Central memory CD8-positive, alpha-beta T cell (primary cell): ENCODE measurements around the gene PLCB1.
"Not testable (repeated sequence)": the region's sequence is repeated elsewhere in the genome, so short reads cannot be mapped to it uniquely, and the experiment has no call there.

Experiments used
- ATAC-seq: fragments of 150-1000 bp; cut with Tn5 transposase; replicated peaks from 2 replicates; pipeline ENCODE4 v1.10.0; 2022; ENCODE audit warnings: mild to moderate bottlenecking, moderate FRiP score, moderate number of reproducible peaks; ENCODE audit not compliant: poor library complexity, severe bottlenecking; ENCODE audit errors: extremely low read depth
- DNase-seq, 2 donors: peaks; one replicate each; pipeline ENCODE4 v3.0.0; 2021; ENCODE audit warnings: low spot score in 2 of 2
- H3K27ac Mint-ChIP-seq: one replicate; pipeline ENCODE4 v1.8.0; 2022; ENCODE audit warnings: low read depth, mild to moderate bottlenecking, moderate library complexity, mixed read lengths
- H3K27me3 Mint-ChIP-seq: one replicate; pipeline ENCODE4 v1.8.0; 2022; ENCODE audit warnings: mixed read lengths
- H3K36me3 Mint-ChIP-seq: one replicate; pipeline ENCODE4 v1.8.0; 2022; ENCODE audit warnings: mild to moderate bottlenecking, moderate library complexity, mixed read lengths; ENCODE audit not compliant: insufficient read depth
- H3K4me1 Mint-ChIP-seq: one replicate; pipeline ENCODE4 v1.8.0; 2022; ENCODE audit warnings: mixed read lengths
- H3K4me3 Mint-ChIP-seq: one replicate; pipeline ENCODE4 v1.8.0; 2022; ENCODE audit warnings: mild to moderate bottlenecking, moderate library complexity, mixed read lengths
- H3K9me3 Mint-ChIP-seq: one replicate; pipeline ENCODE4 v1.8.0; 2022; ENCODE audit warnings: mixed read lengths

PLCB1 gene

DNA sequence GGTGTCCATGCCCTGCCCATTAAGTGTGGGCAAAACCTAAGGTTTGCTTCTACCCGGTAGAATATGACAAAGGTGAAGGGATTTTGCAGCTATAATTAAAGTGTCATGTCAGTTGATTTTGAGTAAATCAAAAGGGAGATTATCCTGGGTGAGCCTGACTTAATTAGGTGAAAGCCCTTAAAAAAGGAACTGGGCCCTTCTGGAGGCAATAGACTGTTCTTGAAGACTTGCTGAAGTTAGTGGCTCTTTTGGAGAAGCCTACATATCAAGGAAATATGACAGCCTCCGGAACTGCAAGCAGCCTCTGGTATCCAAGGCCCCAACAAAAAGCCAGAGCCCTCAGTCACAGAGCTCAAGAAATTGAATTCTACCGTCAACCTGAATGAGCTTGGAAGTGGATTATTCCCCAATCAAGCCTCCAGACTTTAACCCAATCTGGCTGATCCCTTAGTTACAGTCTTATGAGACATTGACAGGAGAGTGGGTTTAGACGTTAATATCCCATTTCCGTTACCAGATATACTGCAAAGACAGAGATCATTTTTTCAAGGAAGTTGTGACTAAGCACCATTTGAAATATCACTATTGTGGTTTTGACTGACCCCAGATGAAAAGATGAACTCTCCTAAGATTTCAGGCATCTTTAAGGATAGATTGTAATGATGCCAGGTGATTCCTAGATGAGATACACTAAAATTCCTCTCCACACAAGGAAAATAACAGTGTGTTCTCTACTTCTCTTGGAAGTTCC lies 303.4 kb downstream of the PLCB1 start:
- H3K4me3 Mint-ChIP-seq: no peak overlapping the region
- no peaks in the 10 kb centered on the region for H3K36me3 Mint-ChIP-seq
- no peaks in the 10 kb centered on the region for H3K27me3 Mint-ChIP-seq
- H3K4me1 Mint-ChIP-seq: no peaks in the 10 kb centered on the region
- H3K27ac Mint-ChIP-seq: no peak overlapping the region
- ATAC-seq (no peak), DNase-seq (no peak)
- no peaks in the 10 kb centered on the region for H3K9me3 Mint-ChIP-seq

- not testable (repeated sequence) for ATAC-seq, H3K27me3 Mint-ChIP-seq, H3K4me1 Mint-ChIP-seq, H3K36me3 Mint-ChIP-seq, DNase-seq, H3K27ac Mint-ChIP-seq, H3K9me3 Mint-ChIP-seq, H3K4me3 Mint-ChIP-seq
Observed at GRCh38 chr20:8436938-8437337, 304.9 kb downstream of the PLCB1 start.

GRCh38 chr20:8438748-8439147 lies 306.7 kb downstream of the PLCB1 start:
- Mint-ChIP-seq H3K27ac (no peak overlapping the region), H3K4me3 (no peak overlapping the region), H3K36me3 (no peaks in the 10 kb centered on the region), H3K4me1 (no peaks in the 10 kb centered on the region), H3K27me3 (no peaks in the 10 kb centered on the region), H3K9me3 (no peaks in the 10 kb centered on the region)
- ATAC-seq (no peak), DNase-seq (no peak)

DNA sequence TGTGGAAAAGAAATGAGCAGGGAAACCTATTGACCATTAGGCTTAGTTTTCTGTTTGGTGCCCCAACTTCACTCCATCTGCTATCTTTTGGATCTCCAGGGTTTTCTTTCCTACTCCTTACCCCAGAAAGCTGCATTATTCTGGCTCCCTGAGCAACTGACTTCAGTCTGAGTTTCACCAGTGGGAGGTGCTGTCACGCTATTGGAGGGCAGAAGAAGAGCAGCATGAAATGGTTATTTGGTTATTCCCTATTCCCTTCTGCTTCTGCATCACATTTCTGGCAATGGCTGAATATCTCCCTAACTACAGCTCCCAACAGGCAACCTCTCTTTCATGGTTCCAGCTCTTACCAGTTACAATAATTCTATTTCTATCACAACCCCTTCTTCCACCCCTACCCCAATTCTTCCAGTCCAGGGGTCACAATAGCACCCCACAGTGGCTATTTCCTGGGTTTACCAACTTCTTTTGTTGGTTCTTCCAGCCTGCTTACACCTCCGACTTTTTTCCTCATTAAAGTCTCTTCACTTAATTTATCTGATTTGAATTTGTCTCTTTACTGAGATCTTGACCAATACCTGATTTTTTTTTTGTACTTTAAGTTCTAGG lies 311.5 kb downstream of the PLCB1 start:
- no peak for DNase-seq
- no peak for ATAC-seq
- no peaks in the 10 kb centered on the region for H3K4me1 Mint-ChIP-seq
- H3K36me3 Mint-ChIP-seq: peaks cover 1% of the 10 kb centered on the region
- no peak overlapping the region for H3K27ac Mint-ChIP-seq
- H3K27me3 Mint-ChIP-seq: no peaks in the 10 kb centered on the region
- no peaks in the 10 kb centered on the region for H3K9me3 Mint-ChIP-seq
- no peak overlapping the region for H3K4me3 Mint-ChIP-seq

- Mint-ChIP-seq H3K36me3 (peaks cover 1% of the 10 kb centered on the region), H3K27ac (no peak overlapping the region), H3K27me3 (no peaks in the 10 kb centered on the region), H3K4me3 (no peak overlapping the region), H3K9me3 (no peaks in the 10 kb centered on the region), H3K4me1 (no peaks in the 10 kb centered on the region)
- DNase-seq: no peak
- no peak for ATAC-seq
Observed at GRCh38 chr20:8447262-8448120, 315.4 kb downstream of the PLCB1 start.

DNA sequence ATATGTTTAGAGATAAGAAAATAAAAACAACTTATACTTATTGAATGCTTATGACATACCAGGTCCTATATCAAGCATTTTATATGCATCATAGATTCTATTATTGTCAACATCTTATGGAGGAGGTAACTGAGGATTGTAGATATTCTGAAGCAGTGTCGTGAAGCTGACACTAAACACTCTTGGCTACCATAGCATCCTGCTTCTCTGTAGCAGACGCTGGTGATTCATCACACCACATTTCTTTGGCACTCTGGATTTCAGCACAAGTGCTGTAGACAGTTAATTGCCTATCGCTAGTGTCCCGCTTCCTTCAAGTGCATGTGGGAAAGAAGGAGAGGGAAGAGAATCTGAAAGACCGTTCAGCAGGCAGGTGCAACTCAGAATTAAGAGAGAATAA lies 317.1 kb downstream of the PLCB1 start:
- H3K4me3 Mint-ChIP-seq: no peak overlapping the region

DNA sequence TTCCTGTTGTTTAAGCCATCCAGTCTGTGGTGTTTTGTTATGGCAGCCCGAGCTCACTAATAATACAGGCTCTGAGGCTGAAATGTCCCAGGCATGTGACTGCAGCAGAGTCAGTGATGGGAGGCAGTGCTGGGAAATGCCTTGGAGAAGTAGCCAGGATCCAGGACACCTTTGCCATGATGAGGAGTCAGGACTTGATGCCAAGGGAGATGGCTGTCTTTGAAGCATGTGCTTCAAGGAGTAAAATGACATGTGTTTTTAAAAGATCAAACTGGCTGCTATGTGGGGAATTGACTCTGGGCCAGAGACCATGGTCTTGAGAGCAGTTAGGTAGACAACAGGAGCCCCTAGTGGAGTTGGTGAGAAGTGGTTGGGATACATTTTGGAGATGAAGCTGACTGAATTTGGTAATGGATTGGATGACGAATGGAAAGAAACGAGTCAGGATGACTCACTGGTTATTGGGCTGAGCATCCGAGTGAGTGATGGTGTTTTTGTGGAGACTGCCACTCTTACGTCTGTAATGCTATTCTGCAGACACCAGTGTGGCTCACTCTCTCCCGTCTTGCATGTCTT lies 322.2 kb downstream of the PLCB1 start:
- DNase-seq: no peak
- Mint-ChIP-seq H3K4me1 (peaks cover 6% of the 10 kb centered on the region), H3K27me3 (no peaks in the 10 kb centered on the region), H3K27ac (no peak overlapping the region), H3K9me3 (no peaks in the 10 kb centered on the region), H3K36me3 (peaks cover 4% of the 10 kb centered on the region), H3K4me3 (no peak overlapping the region)
- ATAC-seq: no peak

More for the DNA sequence above, 317.1 kb downstream of the PLCB1 start:
- ATAC-seq (no peak), DNase-seq (no peak)
- Mint-ChIP-seq H3K4me1 (peaks cover 6% of the 10 kb centered on the region), H3K27ac (no peak overlapping the region), H3K27me3 (no peaks in the 10 kb centered on the region), H3K9me3 (no peaks in the 10 kb centered on the region), H3K36me3 (peaks cover 1% of the 10 kb centered on the region)

DNA sequence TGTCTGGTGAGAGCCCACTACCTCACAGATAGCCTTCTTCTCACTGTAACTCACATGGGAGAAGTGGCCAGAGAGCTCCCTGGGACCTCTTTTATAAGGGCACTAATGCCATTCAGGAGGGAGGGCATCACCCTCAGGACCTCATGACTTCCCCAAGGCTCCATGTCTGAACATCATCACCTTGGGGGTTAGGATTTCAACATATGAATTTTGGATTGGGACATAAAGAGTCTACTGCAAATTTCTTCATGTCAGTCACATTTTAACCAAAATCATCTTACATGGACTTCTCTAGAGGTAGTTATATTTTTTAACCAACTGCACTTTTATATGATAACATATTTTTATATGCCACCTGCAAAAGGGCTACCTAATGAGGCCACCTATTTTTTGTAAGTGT lies 324.7 kb downstream of the PLCB1 start:
- Mint-ChIP-seq H3K27me3 (no peaks in the 10 kb centered on the region), H3K4me3 (no peak overlapping the region), H3K9me3 (no peaks in the 10 kb centered on the region), H3K36me3 (peaks cover 4% of the 10 kb centered on the region), H3K27ac (no peak overlapping the region), H3K4me1 (peaks cover 6% of the 10 kb centered on the region)
- ATAC-seq (no peak), DNase-seq (no peak)

DNA sequence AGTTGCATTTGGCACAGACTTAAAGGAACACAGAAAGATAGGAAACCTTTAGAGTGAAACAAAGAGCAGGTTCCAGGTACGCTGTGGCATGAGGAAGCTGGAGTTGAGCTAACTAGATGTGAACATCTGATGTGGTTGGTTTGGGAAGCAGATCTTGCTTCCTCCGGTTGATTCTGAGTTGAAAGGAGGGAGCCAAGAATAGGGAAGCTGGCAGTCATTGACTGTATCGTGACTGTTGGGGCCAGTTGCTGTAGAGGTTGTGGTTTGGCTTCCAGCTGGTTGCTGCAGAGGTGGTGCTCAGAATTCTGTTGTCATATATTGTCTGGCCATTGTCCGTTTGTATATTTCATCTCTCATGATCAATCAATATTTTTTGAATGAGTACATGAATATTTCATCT lies 325.9 kb downstream of the PLCB1 start:
- DNase-seq (no peak), ATAC-seq (no peak)
- H3K27ac Mint-ChIP-seq: no peak overlapping the region
- no peaks in the 10 kb centered on the region for H3K27me3 Mint-ChIP-seq
- no peak overlapping the region for H3K4me3 Mint-ChIP-seq
- peaks cover 4% of the 10 kb centered on the region for H3K36me3 Mint-ChIP-seq
- peaks cover 6% of the 10 kb centered on the region for H3K4me1 Mint-ChIP-seq
- no peaks in the 10 kb centered on the region for H3K9me3 Mint-ChIP-seq

GRCh38 chr20:8461186-8461585 lies 329.1 kb downstream of the PLCB1 start:
- no peak for DNase-seq
- peaks cover 4% of the 10 kb centered on the region for H3K36me3 Mint-ChIP-seq
- H3K4me1 Mint-ChIP-seq: no peaks in the 10 kb centered on the region
- H3K9me3 Mint-ChIP-seq: peaks cover 6% of the 10 kb centered on the region
- ATAC-seq: no peak
- H3K4me3 Mint-ChIP-seq: no peak overlapping the region
- H3K27ac Mint-ChIP-seq: no peak overlapping the region
- no peaks in the 10 kb centered on the region for H3K27me3 Mint-ChIP-seq

- ATAC-seq: no peak
- DNase-seq: no peak
- H3K27ac Mint-ChIP-seq: no peak overlapping the region
- no peaks in the 10 kb centered on the region for H3K27me3 Mint-ChIP-seq
- no peaks in the 10 kb centered on the region for H3K36me3 Mint-ChIP-seq
- H3K9me3 Mint-ChIP-seq: peaks cover 6% of the 10 kb centered on the region
- H3K4me1 Mint-ChIP-seq: no peaks in the 10 kb centered on the region
- H3K4me3 Mint-ChIP-seq: no peak overlapping the region
Observed at GRCh38 chr20:8464368-8464767, 332.3 kb downstream of the PLCB1 start.

DNA sequence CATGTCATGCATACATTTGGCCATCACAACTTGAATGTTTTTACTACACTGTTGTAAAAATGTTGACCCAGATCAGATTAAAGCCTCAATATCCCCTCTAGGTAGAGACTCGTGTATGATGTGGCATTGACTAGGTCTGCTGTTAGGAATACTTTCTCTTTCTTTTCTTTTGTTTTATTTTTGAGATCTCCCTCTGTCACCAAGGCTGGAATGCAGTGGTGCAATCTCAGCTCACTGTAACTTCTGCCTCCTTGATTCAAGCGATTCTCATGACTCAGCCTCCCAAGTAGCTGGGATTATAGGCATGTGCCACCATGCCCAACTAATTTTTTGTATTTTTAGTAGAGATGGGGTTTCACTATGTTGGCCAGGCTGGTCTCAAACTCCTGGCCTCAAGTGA lies 334.7 kb downstream of the PLCB1 start:
- not testable (repeated sequence) for DNase-seq, H3K27me3 Mint-ChIP-seq, H3K9me3 Mint-ChIP-seq, H3K27ac Mint-ChIP-seq, H3K36me3 Mint-ChIP-seq, H3K4me3 Mint-ChIP-seq, H3K4me1 Mint-ChIP-seq, ATAC-seq
